ENCODE results near the gene PSMD12. TPM values are rescaled to one million over a fixed set of nuclear protein-coding genes. Genes with fewer than 3 reads are reported as not detected.

The PSMD12 gene
- total RNA-seq, 1 experiment from 2014 or later, result 90.5 TPM

DNA sequence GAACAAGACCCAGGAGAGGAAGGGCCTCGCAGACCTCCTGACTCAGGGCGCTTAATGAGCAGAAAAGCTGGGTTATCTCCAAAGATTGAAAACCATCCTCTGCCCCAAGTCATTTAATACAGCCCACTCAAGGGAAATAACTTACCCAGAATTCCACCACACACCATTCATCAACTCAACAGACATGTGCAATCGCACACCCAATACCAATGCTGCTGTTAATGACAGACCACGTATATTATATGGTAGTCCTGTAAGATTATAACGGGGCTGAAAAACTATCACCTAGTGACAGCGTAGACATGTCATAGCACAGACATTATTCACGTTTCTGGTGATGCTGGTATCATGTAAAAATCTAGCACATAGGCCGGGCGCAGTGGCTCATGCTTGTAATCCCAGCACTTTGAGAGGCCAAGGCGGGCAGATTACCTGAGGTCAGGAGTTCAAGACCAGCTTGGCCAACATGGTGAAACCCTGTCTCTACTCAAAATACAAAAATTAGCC is 68.9 kb downstream of the PSMD12 start:
- no peaks in the 10 kb centered on the region for H3K27me3 Mint-ChIP-seq (ENCODE audit: low read depth)
- no CpG with 5 or more reads among the region's 10 CpGs for WGBS (ENCODE audit: extremely low coverage, insufficient read length, low lambda C conversion rate)
- no peak overlapping the region for H3K27ac ChIP-seq (ENCODE audit: insufficient read length, low read depth, low read length)

More for the DNA sequence above, 68.9 kb downstream of the PSMD12 start:
- Histone ChIP-seq H3K9me3 (ENCODE audit: control insufficient read depth, low read depth, low read length) (no peaks in the 10 kb centered on the region), H3K79me2 (ENCODE audit: insufficient read depth, low read length) (no peaks in the 10 kb centered on the region), H2BK20ac (ENCODE audit: low read depth, low read length, poor library complexity, severe bottlenecking) (no peak overlapping the region), H3K4me2 (ENCODE audit: insufficient read depth, insufficient read length, low read length) (no peak overlapping the region), H2BK5ac (ENCODE audit: insufficient read length, low read length) (no peak overlapping the region), H3K4ac (ENCODE audit: low read depth, low read length) (no peak overlapping the region), H3K14ac (ENCODE audit: insufficient read depth, low read length) (no peak overlapping the region), H3K23ac (ENCODE audit: insufficient read length, low read depth, low read length) (no peak overlapping the region), H2BK120ac (ENCODE audit: low read depth, low read length, poor library complexity, severe bottlenecking) (no peak overlapping the region), H3K27me3 (ENCODE audit: insufficient read depth, low read length) (no peaks in the 10 kb centered on the region), H3K18ac (ENCODE audit: insufficient read length, low read depth, low read length) (no peak overlapping the region), H4K8ac (replicated peaks; ENCODE audit: insufficient read length, low read depth, low read length) (no peak overlapping the region), H2AK5ac (ENCODE audit: insufficient read length, low read length) (no peak overlapping the region), H3K56ac (ENCODE audit: insufficient read length, low read depth, low read length) (no peak overlapping the region), H3K9ac (ENCODE audit: extremely low read depth, insufficient read length, low read length) (no peak overlapping the region), H3K4me1 (ENCODE audit: insufficient read depth, low read length) (no peaks in the 10 kb centered on the region), H4K20me1 (ENCODE audit: control insufficient read depth, insufficient read depth, insufficient read length) (no peaks in the 10 kb centered on the region), H3K23me2 (ENCODE audit: insufficient read length, low read depth, low read length, poor library complexity, severe bottlenecking) (no peaks in the 10 kb centered on the region), H4K5ac (ENCODE audit: insufficient read length, low read depth, low read length) (no peak overlapping the region), H2BK12ac (ENCODE audit: insufficient read length, low read depth, low read length) (no peak overlapping the region), H4K91ac (ENCODE audit: insufficient read length, low read depth, low read length) (no peak overlapping the region), H2AFZ (ENCODE audit: low read length) (no peak overlapping the region), H2BK15ac (ENCODE audit: low read depth, low read length) (no peak overlapping the region), H3T11ph (ENCODE audit: low read length) (no peak overlapping the region), H3K79me1 (ENCODE audit: insufficient read depth, low read depth, low read length, poor library complexity, severe bottlenecking) (no peaks in the 10 kb centered on the region)
- H3K4me3 Mint-ChIP-seq, result no peak overlapping the region
- H3K36me3 Mint-ChIP-seq (ENCODE audit: insufficient read depth in 1 of 3, low read depth in 3 of 3), result no peaks in the 10 kb centered on the region; a peak in 1 of 7 replicates
- no peak overlapping the region; a peak in 1 of 7 replicates for H3K27ac Mint-ChIP-seq
- H3K9me3 Mint-ChIP-seq, result no peaks in the 10 kb centered on the region
- DNase-seq, result no peak
- TF ChIP-seq CTCF (conservative IDR thresholded peaks at IDR 0.05), result no peak
- H3K4me1 Mint-ChIP-seq, result peaks cover 3 to 5% of the 10 kb centered on the region in 2 experiments; a peak in 2 of 4 replicates

Data from H9 (cell line).